ENCODE data around the gene GP2.

GRCh38 chr16:20372701-20373100 is 45.4 kb upstream of the GP2 start:
- TF ChIP-seq CTCF (IDR thresholded peaks at IDR 0.05) = no peak
- no peak for TF ChIP-seq POLR2A (IDR thresholded peaks at IDR 0.05)
